Measurements from ENCODE around the gene FAM177B.

FAM177B gene

DNA sequence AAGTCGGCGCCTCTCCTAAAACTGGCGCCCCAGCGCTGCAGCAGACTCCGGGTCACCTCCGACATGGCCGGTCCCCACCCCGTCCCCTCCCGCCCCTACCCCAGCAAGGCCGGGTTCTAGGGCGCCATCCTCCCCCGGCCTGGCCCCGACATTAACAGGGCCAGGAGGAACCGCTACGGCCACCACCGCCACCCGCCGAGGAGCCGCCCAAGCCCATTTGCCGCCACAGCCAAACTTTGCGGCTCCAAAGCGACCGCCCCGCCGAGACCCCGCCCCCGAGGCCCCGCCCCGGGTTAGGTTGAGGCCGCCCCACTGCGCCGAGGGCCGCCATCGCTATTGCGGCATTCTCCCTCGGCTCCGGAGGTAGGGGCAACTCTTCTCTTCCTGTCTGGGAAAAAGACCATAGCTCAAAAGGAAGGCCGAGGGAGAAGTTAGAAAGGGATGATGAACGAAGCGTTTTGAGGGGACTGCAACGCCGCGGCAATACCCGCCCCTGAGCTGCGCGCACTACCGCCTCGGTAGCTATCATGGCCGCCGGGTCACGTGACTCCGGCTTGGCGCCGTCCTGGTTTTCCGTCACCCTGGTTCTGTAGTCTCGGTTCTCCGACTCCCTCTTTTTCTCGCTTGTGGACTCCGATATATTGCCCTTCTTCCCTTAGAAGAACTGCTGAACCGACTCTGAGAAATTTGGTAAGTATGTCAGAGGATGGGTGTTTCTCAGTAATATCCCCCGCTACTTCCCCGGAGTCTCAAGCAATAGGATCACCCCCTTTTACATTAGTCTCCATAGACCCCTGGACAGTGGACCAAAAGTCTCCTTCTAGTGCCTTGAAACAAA, 24.5 kb upstream of the FAM177B start, which contains the start of the genes AIDA and BROX:
TSS of gene AIDA (minus strand) at position 239 of the 838 bp plus-strand sequence. CDS start at position 65, 174 bp downstream.
TSS of gene BROX (plus strand) at position 312 of the 838 bp plus-strand sequence. CDS start 3,136 bp downstream, outside the sequence.
- Histone ChIP-seq H3K27me3 (ENCODE audit: control insufficient read depth, insufficient read depth, low read length) (no peaks in the 10 kb centered on the region), H3K4me2 (ENCODE audit: low read length) (peak within 1 kb of the TSS; percentile 83), H3K4me1 (ENCODE audit: control insufficient read depth, insufficient read depth, low read length) (peaks cover 11% of the 10 kb centered on the region), H3K36me3 (ENCODE audit: insufficient read depth, low read length) (peaks cover 20% of the 10 kb centered on the region), H3K9ac (ENCODE audit: low read depth, low read length) (peak within 1 kb of the TSS; percentile 97), H3K9me3 (replicated peaks; ENCODE audit: low read length) (no peaks in the 10 kb centered on the region), H3K4me3 (ENCODE audit: low read length) (peak within 1 kb of the TSS; percentile 88)

DNA sequence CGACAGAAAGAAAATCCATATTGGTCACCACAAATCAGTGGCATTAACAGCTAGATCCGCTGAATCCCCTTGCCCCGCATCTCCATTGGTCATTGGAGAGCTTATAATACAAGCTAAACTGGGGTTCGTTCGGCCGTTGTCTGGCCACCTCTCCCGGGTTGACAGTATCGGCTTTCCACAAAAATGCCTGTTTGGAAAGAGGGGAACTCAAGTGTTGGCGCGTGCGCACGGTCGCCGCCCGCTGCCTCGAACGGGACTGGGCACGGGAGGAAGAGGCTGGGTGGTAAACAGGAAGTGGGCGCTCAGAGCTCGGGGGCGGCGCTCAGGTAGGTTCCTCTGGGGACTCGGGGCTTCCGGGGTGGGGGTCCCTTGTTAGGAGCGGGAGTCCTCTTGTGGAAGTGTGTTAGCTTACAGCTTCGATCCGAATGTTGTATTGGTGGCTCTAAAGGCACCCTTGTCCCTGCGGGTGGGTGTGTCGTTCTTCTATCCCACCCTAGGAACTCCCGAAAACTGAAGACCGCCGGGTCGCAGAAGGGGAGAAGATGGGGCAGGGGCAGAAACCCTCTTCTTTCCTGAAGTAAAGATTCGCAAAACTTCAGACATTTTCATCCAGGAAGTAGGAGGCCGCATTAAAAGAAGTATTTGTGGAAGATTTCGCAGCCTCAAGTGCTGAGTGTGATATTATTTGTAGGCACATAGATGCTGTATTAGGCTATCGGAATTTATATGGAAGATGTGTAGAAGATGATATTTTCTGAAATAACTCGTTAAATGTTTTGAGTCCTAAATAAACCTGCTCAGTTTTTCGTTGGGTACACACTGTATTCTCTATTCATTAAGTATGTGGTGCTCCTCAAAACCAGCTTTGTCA, 23.7 kb upstream of the FAM177B start:
- H3K9ac ChIP-seq (ENCODE audit: low read depth, low read length): peak overlapping the region; percentile 97
- H3K4me2 ChIP-seq (ENCODE audit: low read length): peak overlapping the region; percentile 83
- H3K27me3 ChIP-seq (ENCODE audit: control insufficient read depth, insufficient read depth, low read length): no peaks in the 10 kb centered on the region
- H3K4me1 ChIP-seq (ENCODE audit: control insufficient read depth, insufficient read depth, low read length): peaks cover 11% of the 10 kb centered on the region
- H3K4me3 ChIP-seq (ENCODE audit: low read length): peak overlapping the region; percentile 88
- peaks cover 28% of the 10 kb centered on the region for H3K36me3 ChIP-seq (ENCODE audit: insufficient read depth, low read length)
- no peaks in the 10 kb centered on the region for H3K9me3 ChIP-seq (replicated peaks; ENCODE audit: low read length)

DNA sequence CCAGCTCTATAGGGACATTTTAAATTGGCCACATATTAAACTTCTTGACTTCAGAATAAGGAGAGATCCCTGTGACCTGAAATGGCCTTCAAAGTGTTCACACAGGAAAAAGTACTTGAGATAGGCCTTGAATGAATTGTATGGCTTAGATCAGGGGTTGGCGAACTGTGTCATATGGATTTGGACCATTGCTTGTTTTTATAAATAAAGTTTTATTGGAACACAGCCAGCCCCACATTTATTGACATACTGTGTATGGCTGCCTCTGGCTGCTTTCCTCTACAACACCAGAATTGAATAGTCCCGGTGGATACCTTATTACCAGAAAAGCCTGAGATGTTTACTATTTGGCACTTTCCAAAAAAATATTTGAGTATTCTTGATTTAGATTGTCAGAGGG, 20.6 kb upstream of the FAM177B start:
- Histone ChIP-seq H3K9me3 (replicated peaks; ENCODE audit: low read length) (no peaks in the 10 kb centered on the region), H3K27me3 (ENCODE audit: control insufficient read depth, insufficient read depth, low read length) (no peaks in the 10 kb centered on the region), H3K9ac (ENCODE audit: low read depth, low read length) (no peak overlapping the region), H3K4me3 (ENCODE audit: low read length) (no peak overlapping the region), H3K36me3 (ENCODE audit: insufficient read depth, low read length) (peaks cover 52% of the 10 kb centered on the region), H3K4me2 (ENCODE audit: low read length) (no peak overlapping the region), H3K4me1 (ENCODE audit: control insufficient read depth, insufficient read depth, low read length) (no peaks in the 10 kb centered on the region)

DNA sequence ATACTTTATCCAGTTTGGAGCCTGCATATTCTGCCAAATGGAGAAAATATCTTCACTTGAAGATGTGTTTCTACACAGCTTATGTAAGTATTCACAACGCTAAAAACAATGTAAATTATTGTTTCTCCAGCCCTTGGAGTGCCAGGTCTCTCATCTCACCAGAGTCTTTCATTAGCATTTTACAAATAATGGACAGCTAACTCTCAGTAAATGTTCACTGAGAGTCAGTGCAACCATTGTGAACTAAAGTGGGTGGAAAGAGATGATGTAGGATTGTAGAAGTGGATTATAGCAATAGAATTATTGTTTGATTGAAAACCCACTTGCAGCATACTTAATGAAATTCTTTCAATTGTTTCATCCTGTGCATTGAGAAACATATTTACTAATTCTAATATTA, 8.3 kb upstream of the FAM177B start:
- peaks cover 88% of the 10 kb centered on the region for H3K36me3 ChIP-seq (ENCODE audit: insufficient read depth, low read length)
- H3K27me3 ChIP-seq (ENCODE audit: control insufficient read depth, insufficient read depth, low read length): no peaks in the 10 kb centered on the region
- no peaks in the 10 kb centered on the region for H3K4me1 ChIP-seq (ENCODE audit: control insufficient read depth, insufficient read depth, low read length)
- no peak overlapping the region for H3K9ac ChIP-seq (ENCODE audit: low read depth, low read length)
- H3K9me3 ChIP-seq (replicated peaks; ENCODE audit: low read length): no peaks in the 10 kb centered on the region
- H3K4me3 ChIP-seq (ENCODE audit: low read length): no peak overlapping the region
- H3K4me2 ChIP-seq (ENCODE audit: low read length): no peak overlapping the region

DNA sequence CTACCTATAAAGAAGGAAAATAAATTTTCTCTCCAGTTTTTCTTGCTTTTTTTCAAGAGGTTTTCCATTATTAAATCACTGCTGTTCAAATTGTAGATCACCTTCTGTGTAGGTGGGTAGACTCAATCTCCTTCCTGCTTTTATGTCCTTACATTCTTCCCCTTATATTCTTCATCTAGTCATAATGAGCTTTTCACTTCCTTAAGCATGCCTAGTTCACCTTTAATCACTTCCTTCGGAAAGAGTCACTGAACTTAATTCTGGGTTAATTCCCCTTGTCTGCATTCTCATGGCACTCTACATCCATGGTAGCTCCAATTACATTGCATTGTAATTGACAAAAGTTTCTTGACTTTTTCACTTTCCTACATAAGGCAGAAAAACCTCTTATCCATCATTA, 6.1 kb upstream of the FAM177B start:
- Histone ChIP-seq H3K36me3 (ENCODE audit: insufficient read depth, low read length) (peaks cover 82% of the 10 kb centered on the region), H3K4me2 (ENCODE audit: low read length) (no peak overlapping the region), H3K9me3 (replicated peaks; ENCODE audit: low read length) (no peaks in the 10 kb centered on the region), H3K4me1 (ENCODE audit: control insufficient read depth, insufficient read depth, low read length) (no peaks in the 10 kb centered on the region), H3K9ac (ENCODE audit: low read depth, low read length) (no peak overlapping the region), H3K27me3 (ENCODE audit: control insufficient read depth, insufficient read depth, low read length) (no peaks in the 10 kb centered on the region), H3K4me3 (ENCODE audit: low read length) (no peak overlapping the region)

DNA sequence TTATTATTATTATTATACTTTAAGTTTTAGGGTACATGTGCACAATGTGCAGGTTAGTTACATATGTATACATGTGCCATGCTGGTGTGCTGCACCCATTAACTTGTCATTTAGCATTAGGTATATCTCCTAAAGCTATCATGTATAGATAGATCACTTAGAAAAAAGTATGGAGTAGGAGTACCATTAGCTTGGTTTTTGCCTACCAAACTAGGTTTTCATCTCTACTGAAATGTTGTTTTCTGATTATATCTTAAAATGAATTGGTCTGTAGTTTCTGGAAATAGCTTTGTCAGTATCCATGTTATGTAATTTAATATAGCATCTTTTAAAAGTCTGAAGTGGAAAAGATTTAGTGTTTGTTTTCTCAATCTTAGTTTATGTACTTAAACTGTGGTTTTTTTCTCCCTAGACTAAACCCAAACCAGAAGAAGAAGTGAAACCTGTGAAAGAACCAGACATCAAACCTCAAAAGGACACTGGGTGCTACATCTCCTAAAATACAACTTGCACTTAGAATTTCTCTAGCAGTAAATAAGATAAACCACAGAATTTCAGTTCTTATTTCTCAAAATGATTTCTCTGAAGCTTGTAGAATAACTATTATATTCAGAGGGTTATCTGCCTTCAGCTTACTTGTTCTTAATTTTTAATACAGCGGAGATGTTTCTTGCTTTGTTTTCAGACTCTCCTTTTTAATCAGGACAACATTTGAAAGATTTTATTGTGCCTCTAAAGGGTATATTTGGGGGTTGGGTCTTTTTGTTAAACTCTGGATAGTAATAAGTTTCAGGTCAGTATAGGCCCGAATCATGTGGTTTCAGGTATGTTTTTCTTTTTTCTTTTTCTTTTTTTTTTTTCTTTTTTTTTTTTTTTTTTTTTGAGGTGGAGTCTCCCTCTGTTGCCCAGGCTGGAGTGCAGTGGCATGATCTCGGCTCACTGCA, 4.5 kb upstream of the FAM177B start:
- no peaks in the 10 kb centered on the region for H3K27me3 ChIP-seq (ENCODE audit: control insufficient read depth, insufficient read depth, low read length)
- H3K4me2 ChIP-seq (ENCODE audit: low read length): no peak overlapping the region
- peaks cover 4% of the 10 kb centered on the region for H3K4me1 ChIP-seq (ENCODE audit: control insufficient read depth, insufficient read depth, low read length)
- peaks cover 67% of the 10 kb centered on the region for H3K36me3 ChIP-seq (ENCODE audit: insufficient read depth, low read length)
- no peak overlapping the region for H3K9ac ChIP-seq (ENCODE audit: low read depth, low read length)
- no peaks in the 10 kb centered on the region for H3K9me3 ChIP-seq (replicated peaks; ENCODE audit: low read length)
- H3K4me3 ChIP-seq (ENCODE audit: low read length): no peak overlapping the region

DNA sequence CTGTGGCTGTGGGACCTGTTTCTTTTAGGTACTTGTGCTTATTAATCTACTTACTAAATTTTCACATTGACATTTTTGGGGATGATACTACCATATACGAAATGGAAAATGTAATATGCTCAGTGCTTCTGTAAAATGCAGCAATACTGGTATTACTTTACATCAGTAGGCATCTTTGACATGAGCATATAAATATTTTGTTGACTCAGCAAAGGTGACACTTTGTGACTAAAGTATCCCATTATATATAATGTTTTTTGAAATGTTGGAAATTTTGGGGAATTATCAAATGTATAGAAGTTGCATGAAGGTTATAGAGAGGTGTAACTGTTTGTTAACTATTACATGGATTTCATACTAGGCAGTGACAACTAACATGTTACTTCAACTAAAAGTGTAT, 2.3 kb upstream of the FAM177B start:
- Histone ChIP-seq H3K27me3 (ENCODE audit: control insufficient read depth, insufficient read depth, low read length) (no peaks in the 10 kb centered on the region), H3K36me3 (ENCODE audit: insufficient read depth, low read length) (peaks cover 44% of the 10 kb centered on the region), H3K4me3 (ENCODE audit: low read length) (no peak overlapping the region)

DNA sequence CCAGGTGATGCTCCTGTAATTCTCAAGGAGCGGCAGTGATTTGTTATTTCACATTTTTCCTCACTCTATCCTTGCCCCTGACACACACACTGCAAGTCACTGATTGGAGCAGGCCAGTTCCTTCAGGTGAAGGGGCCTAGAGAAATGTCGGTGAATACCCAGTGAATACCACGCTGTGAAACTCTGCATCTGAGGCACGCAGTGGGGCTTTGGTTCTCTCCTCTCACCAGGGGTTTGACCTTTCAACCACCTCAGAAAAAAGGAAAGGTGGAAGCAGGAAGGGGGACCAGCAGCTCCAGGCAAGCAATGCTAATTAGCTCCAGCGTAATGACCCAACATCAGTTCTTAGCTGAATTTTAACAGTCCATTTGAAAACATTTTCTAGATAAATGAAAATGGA, 532 bp upstream of the FAM177B start:
- Histone ChIP-seq H3K4me1 (ENCODE audit: control insufficient read depth, insufficient read depth, low read length) (peaks cover 4% of the 10 kb centered on the region), H3K36me3 (ENCODE audit: insufficient read depth, low read length) (peaks cover 27% of the 10 kb centered on the region), H3K27me3 (ENCODE audit: control insufficient read depth, insufficient read depth, low read length) (no peaks in the 10 kb centered on the region), H3K4me3 (ENCODE audit: low read length) (no peak overlapping the region), H3K9me3 (replicated peaks; ENCODE audit: low read length) (no peaks in the 10 kb centered on the region), H3K4me2 (ENCODE audit: low read length) (no peak overlapping the region), H3K9ac (ENCODE audit: low read depth, low read length) (no peak overlapping the region)

More for the DNA sequence above, 2.3 kb upstream of the FAM177B start:
- H3K9me3 ChIP-seq (replicated peaks; ENCODE audit: low read length): no peaks in the 10 kb centered on the region
- H3K9ac ChIP-seq (ENCODE audit: low read depth, low read length): no peak overlapping the region
- peaks cover 4% of the 10 kb centered on the region for H3K4me1 ChIP-seq (ENCODE audit: control insufficient read depth, insufficient read depth, low read length)
- no peak overlapping the region for H3K4me2 ChIP-seq (ENCODE audit: low read length)

DNA sequence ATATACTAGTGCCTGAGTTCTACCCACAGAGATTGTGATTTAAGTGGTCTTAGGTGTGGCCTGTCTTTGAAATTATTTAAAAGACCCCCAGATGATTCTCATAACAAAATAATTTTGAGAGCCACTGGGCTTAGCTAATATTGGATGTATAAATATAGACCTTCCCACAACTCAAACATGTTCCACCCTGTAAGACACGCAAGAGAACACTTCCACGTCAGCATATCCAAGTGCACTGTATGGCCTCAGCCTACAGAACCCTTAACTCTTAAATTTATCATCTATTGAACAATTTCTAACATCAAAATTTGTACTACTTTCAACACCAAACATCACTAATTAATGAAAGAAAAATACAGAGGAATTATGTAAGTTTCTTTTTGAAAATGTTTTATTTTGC, 2.5 kb downstream of the FAM177B start:
- H3K4me1 ChIP-seq (ENCODE audit: control insufficient read depth, insufficient read depth, low read length): peaks cover 4% of the 10 kb centered on the region
- no peaks in the 10 kb centered on the region for H3K9me3 ChIP-seq (replicated peaks; ENCODE audit: low read length)
- H3K36me3 ChIP-seq (ENCODE audit: insufficient read depth, low read length): peaks cover 5% of the 10 kb centered on the region
- H3K4me2 ChIP-seq (ENCODE audit: low read length): no peak overlapping the region
- no peaks in the 10 kb centered on the region for H3K27me3 ChIP-seq (ENCODE audit: control insufficient read depth, insufficient read depth, low read length)
- no peak overlapping the region for H3K9ac ChIP-seq (ENCODE audit: low read depth, low read length)
- no peak overlapping the region for H3K4me3 ChIP-seq (ENCODE audit: low read length)

DNA sequence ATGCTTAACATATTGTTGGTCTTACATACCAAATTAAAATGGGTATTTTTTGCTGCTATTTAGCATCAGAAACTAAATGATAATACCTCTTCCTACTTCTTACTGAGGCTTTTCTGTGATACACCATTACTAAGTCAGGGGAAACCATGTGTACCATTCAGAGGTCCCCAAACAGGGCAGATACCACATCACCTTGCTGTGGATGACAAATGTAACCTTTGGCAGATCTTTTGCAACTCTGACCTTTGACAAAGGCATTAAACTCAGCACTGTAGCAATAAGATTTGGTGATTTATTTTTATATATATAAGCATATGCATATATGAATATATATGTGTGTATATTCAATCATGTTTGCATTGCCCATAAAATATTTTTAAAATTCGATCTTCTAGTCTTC, 2.9 kb downstream of the FAM177B start:
- Histone ChIP-seq H3K9ac (ENCODE audit: low read depth, low read length) (no peak overlapping the region), H3K36me3 (ENCODE audit: insufficient read depth, low read length) (peaks cover under 1% of the 10 kb centered on the region), H3K9me3 (replicated peaks; ENCODE audit: low read length) (no peaks in the 10 kb centered on the region), H3K4me2 (ENCODE audit: low read length) (no peak overlapping the region), H3K4me3 (ENCODE audit: low read length) (no peak overlapping the region), H3K4me1 (ENCODE audit: control insufficient read depth, insufficient read depth, low read length) (peaks cover 4% of the 10 kb centered on the region), H3K27me3 (ENCODE audit: control insufficient read depth, insufficient read depth, low read length) (no peaks in the 10 kb centered on the region)

All from skeletal muscle satellite cell (primary cell).